Motor neuron (in vitro differentiated cells): ENCODE data around the gene GBE1. TPM values are rescaled to one million over a fixed set of nuclear protein-coding genes. Genes with fewer than 3 reads are reported as not detected.
"Not testable (repeated sequence)": the region's sequence is repeated elsewhere in the genome, so short reads cannot be mapped to it uniquely, and the experiment has no call there.

Experiments used
- ATAC-seq, 8 experiments: fragments of 200-7000 bp; cut with Tn5 transposase; replicated peaks in 6 of 8; 2 replicates each; pipeline ENCODE4 v1.8.0; 2021; ENCODE audit warnings: mild to moderate bottlenecking in 8 of 8, moderate library complexity in 8 of 8
- H3K27ac ChIP-seq, 2 donors: fragments of 250-450 bp; sonication (Bioruptor Pico); 2 replicates each; pipeline ENCODE4 v1.9.0; 2021; ENCODE audit warnings: antibody characterized with exemption in 2 of 2, mild to moderate bottlenecking in 2 of 2, moderate library complexity in 1 of 2
- H3K4me1 ChIP-seq, 2 donors: fragments of 250-450 bp; sonication (Bioruptor Pico); replicated peaks in 1 of 2; 2 replicates each; pipeline ENCODE4 v1.6.1; 2021; ENCODE audit warnings: antibody characterized with exemption in 2 of 2, mild to moderate bottlenecking in 2 of 2, moderate library complexity in 1 of 2
- H3K4me3 ChIP-seq, 5 donors: fragments of 250-450 bp; sonication (Bioruptor Pico); 2 replicates each; pipeline ENCODE4 v1.9.0; 2021; ENCODE audit warnings: antibody characterized with exemption in 5 of 5, mild to moderate bottlenecking in 5 of 5, moderate library complexity in 4 of 5
- WGBS, 10 experiments: fragments of 450-650 bp; shearing (Covaris generic); methylation state at CpG; one replicate each; pipeline ENCODE4 v1.0.0; 2022; 5-methylcytosine and 5-hydroxymethylcytosine counted together
- in situ Hi-C, 9 experiments: fragments of 400-800 bp; cut with MboI; loops; one replicate each; pipeline ENCODE4 v1.15.0; 2021; ENCODE audit warnings: low sequenced_read_pairs in 9 of 9, low pct_unique_long_range_greater_than_20kb in 2 of 9; ENCODE audit not compliant: unreplicated experiment in 9 of 9
- total RNA-seq, 8 experiments: library from RNA; unstranded; fragments of 300-600 nt; gene quantifications; 2 replicates each; pipeline versions ENCODE4 v1.2.3 to v1.2.4, GENCODE V29; 2022

GBE1 gene
- total RNA-seq, 8 experiments from 2014 or later = 17.9 to 47.9 (median 19.5) TPM

- H3K4me3 ChIP-seq = no peak overlapping the region
- no peaks in the 10 kb centered on the region for H3K4me1 ChIP-seq
- H3K27ac ChIP-seq = no peak overlapping the region
- no peak for ATAC-seq
- WGBS, 10 experiments = 75 to 100% (median 88%) methylated on average over 1 to 4 of the region's 4 CpGs
- in situ Hi-C loops = no loop called here
Observed at GRCh38 chr3:81530180-81530939, 231.1 kb downstream of the GBE1 start.

GRCh38 chr3:81521855-81522254, 239.6 kb downstream of the GBE1 start:
- Histone ChIP-seq H3K4me1 (peaks cover 3 to 5% of the 10 kb centered on the region in 2 donors), H3K4me3 (no peak overlapping the region), H3K27ac (no peak overlapping the region)
- ATAC-seq = peak in 3 of 8 experiments; percentile 37 to 43 (median 39)
- in situ Hi-C loops = no loop called here
- 20 to 100% (median 75%) methylated on average over 1 to 2 of the region's 2 CpGs for WGBS, 10 experiments

GRCh38 chr3:81518945-81519344, 242.5 kb downstream of the GBE1 start:
- in situ Hi-C loops = no loop called here
- peaks cover 3 to 5% of the 10 kb centered on the region in 2 donors for H3K4me1 ChIP-seq
- H3K27ac ChIP-seq = no peak overlapping the region
- peak in 5 of 8 experiments; percentile 18 to 73 (median 59) for ATAC-seq
- no peak overlapping the region for H3K4me3 ChIP-seq

- no peak overlapping the region for H3K4me3 ChIP-seq
- in situ Hi-C loops = no loop called here
- ATAC-seq = peak in 3 of 8 experiments; percentile 55 to 65 (median 55)
- WGBS, 10 experiments = 33 to 100% (median 93%) methylated on average over 1 of the region's 1 CpG; no CpG with 5 or more reads in 2 of the 10 experiments
- H3K27ac ChIP-seq = no peak overlapping the region
- H3K4me1 ChIP-seq = peaks cover 3 to 5% of the 10 kb centered on the region in 2 donors
Observed at GRCh38 chr3:81516042-81516441, 245.4 kb downstream of the GBE1 start.

GRCh38 chr3:81513591-81513990, 247.9 kb downstream of the GBE1 start:
- in situ Hi-C loops = no loop called here
- ATAC-seq = no peak
- WGBS, 10 experiments = 89 to 100% (median 95%) methylated on average over 1 to 2 of the region's 2 CpGs; no CpG with 5 or more reads in 1 of the 10 experiments
- Histone ChIP-seq H3K27ac (no peak overlapping the region), H3K4me1 (no peaks in the 10 kb centered on the region), H3K4me3 (no peak overlapping the region)

GRCh38 chr3:81503026-81503425, 258.4 kb downstream of the GBE1 start:
- in situ Hi-C loops = no loop called here
- Histone ChIP-seq H3K4me1 (no peaks in the 10 kb centered on the region), H3K27ac (no peak overlapping the region), H3K4me3 (no peak overlapping the region)
- ATAC-seq = peak in 3 of 8 experiments; percentile 57 to 65 (median 59)
- WGBS, 10 experiments = 10 to 100% (median 91%) methylated on average over 1 to 2 of the region's 2 CpGs

GRCh38 chr3:81502236-81502635, 259.2 kb downstream of the GBE1 start:
- WGBS, 10 experiments = 86 to 100% (median 94%) methylated on average over 1 of the region's 1 CpG; no CpG with 5 or more reads in 1 of the 10 experiments
- in situ Hi-C loops = no loop called here

GRCh38 chr3:81500039-81500438, 261.4 kb downstream of the GBE1 start:
- Histone ChIP-seq H3K27ac (no peak overlapping the region), H3K4me1 (no peaks in the 10 kb centered on the region), H3K4me3 (no peak overlapping the region)
- in situ Hi-C loops = no loop called here
- 92 to 100% (median 100%) methylated on average over 1 of the region's 1 CpG; no CpG with 5 or more reads in 3 of the 10 experiments for WGBS, 10 experiments
- no peak for ATAC-seq

More at GRCh38 chr3:81502236-81502635, 259.2 kb downstream of the GBE1 start:
- Histone ChIP-seq H3K27ac (no peak overlapping the region), H3K4me1 (no peaks in the 10 kb centered on the region), H3K4me3 (no peak overlapping the region)
- no peak for ATAC-seq

- in situ Hi-C loops = loop anchor here in 1 of 9 experiments (25.0 kb wide), 1 partner anchor 140 kb away; no protein-coding TSS in a partner anchor
- H3K27ac ChIP-seq = no peak overlapping the region
- WGBS, 10 experiments = 35 to 100% (median 80%) methylated on average over 1 to 4 of the region's 4 CpGs; no CpG with 5 or more reads in 1 of the 10 experiments
- no peaks in the 10 kb centered on the region for H3K4me1 ChIP-seq
- H3K4me3 ChIP-seq = no peak overlapping the region
- peak in 3 of 8 experiments; percentile 47 to 81 (median 63) for ATAC-seq
Observed at GRCh38 chr3:81497572-81498251, 263.7 kb downstream of the GBE1 start.

GRCh38 chr3:81496407-81497104, 264.9 kb downstream of the GBE1 start:
- WGBS, 10 experiments = 20 to 90% (median 76%) methylated on average over 1 to 6 of the region's 6 CpGs
- in situ Hi-C loops = loop anchor here in 1 of 9 experiments (25.0 kb wide), 1 partner anchor 141 kb away; no protein-coding TSS in a partner anchor
- H3K27ac ChIP-seq = no peak overlapping the region
- ATAC-seq = no peak
- H3K4me3 ChIP-seq = no peak overlapping the region
- H3K4me1 ChIP-seq = no peaks in the 10 kb centered on the region

- WGBS, 10 experiments = 78 to 100% (median 100%) methylated on average over 1 of the region's 1 CpG; no CpG with 5 or more reads in 2 of the 10 experiments
- in situ Hi-C loops = loop anchor here in 1 of 9 experiments (25.0 kb wide), 1 partner anchor 145 kb away; no protein-coding TSS in a partner anchor
- H3K4me3 ChIP-seq, H3K4me1 ChIP-seq, ATAC-seq, H3K27ac ChIP-seq: not testable (repeated sequence)
Observed at GRCh38 chr3:81492471-81492870, 269.0 kb downstream of the GBE1 start.

- no peak overlapping the region for H3K4me3 ChIP-seq
- no peaks in the 10 kb centered on the region for H3K4me1 ChIP-seq
- 0 to 100% (median 91%) methylated on average over 1 to 4 of the region's 4 CpGs for WGBS, 10 experiments
- ATAC-seq = no peak
- in situ Hi-C loops = loop anchor here in 1 of 9 experiments (25.0 kb wide), 1 partner anchor 145 kb away; no protein-coding TSS in a partner anchor
- no peak overlapping the region for H3K27ac ChIP-seq
Observed at GRCh38 chr3:81492040-81492439, 269.4 kb downstream of the GBE1 start.
